ENCODE data around the gene KDM4B. TPM values are rescaled to one million over a fixed set of nuclear protein-coding genes. Genes with fewer than 3 reads are reported as not detected.
A peak's percentile ranks its signal among the peaks of the same experiment; 100 is the strongest.

Gene KDM4B
- total RNA-seq, 4 donors from 2014 or later: 26.0 to 51.2 (median 34.2) TPM

GRCh38 chr19:4993683-4994082, 24.8 kb downstream of the KDM4B start:
- WGBS: 89% methylated on average over 3 of the region's 3 CpGs
- no peaks in the 10 kb centered on the region for H3K9me3 ChIP-seq
- H3K27ac ChIP-seq (replicated peaks in 1 of 4): no peak overlapping the region
- TF ChIP-seq EP300 (IDR thresholded peaks at IDR 0.05): no peak
- no peak for TF ChIP-seq POLR2AphosphoS5 (IDR thresholded peaks at IDR 0.05)
- no peak for TF ChIP-seq POLR2A (IDR thresholded peaks at IDR 0.05; ENCODE audit: low read depth)
- TF ChIP-seq CTCF (IDR thresholded peaks at IDR 0.05): no peak
- no peaks in the 10 kb centered on the region for H3K27me3 ChIP-seq
- intact Hi-C loops (cut with DNase I): no loop called here
- H3K36me3 ChIP-seq: peaks cover 0 to 32% (median 21%) of the 10 kb centered on the region in 4 donors
- DNase-seq (ENCODE audit: extremely low spot score): no peak
- peaks cover 9 to 24% (median 11%) of the 10 kb centered on the region in 4 donors for H3K4me1 ChIP-seq
- H3K4me3 ChIP-seq: no peak overlapping the region

- Histone ChIP-seq H3K4me3 (no peak overlapping the region), H3K4me1 (peaks cover 0 to 10% (median 3%) of the 10 kb centered on the region in 4 donors), H3K9me3 (no peaks in the 10 kb centered on the region), H3K27me3 (no peaks in the 10 kb centered on the region), H3K27ac (replicated peaks in 1 of 4) (no peak overlapping the region), H3K36me3 (peaks cover 0 to 38% (median 21%) of the 10 kb centered on the region in 4 donors)
- no peak for DNase-seq (ENCODE audit: extremely low spot score)
- intact Hi-C loops (cut with DNase I): no loop called here
- TF ChIP-seq POLR2A (IDR thresholded peaks at IDR 0.05; ENCODE audit: low read depth) (no peak), EP300 (IDR thresholded peaks at IDR 0.05) (no peak), CTCF (IDR thresholded peaks at IDR 0.05) (no peak)
- WGBS: 74% methylated on average over 5 of the region's 5 CpGs
Observed at GRCh38 chr19:4996701-4997100, 27.8 kb downstream of the KDM4B start.

GRCh38 chr19:4997297-4997696, 28.4 kb downstream of the KDM4B start:
- Histone ChIP-seq H3K36me3 (peaks cover 0 to 38% (median 21%) of the 10 kb centered on the region in 4 donors), H3K27ac (replicated peaks in 1 of 4) (no peak overlapping the region), H3K4me1 (peaks cover 0 to 16% (median 9%) of the 10 kb centered on the region in 4 donors), H3K27me3 (no peaks in the 10 kb centered on the region), H3K9me3 (no peaks in the 10 kb centered on the region), H3K4me3 (no peak overlapping the region)
- TF ChIP-seq POLR2A (IDR thresholded peaks at IDR 0.05; ENCODE audit: low read depth): no peak
- TF ChIP-seq EP300 (IDR thresholded peaks at IDR 0.05): no peak
- TF ChIP-seq CTCF (IDR thresholded peaks at IDR 0.05): no peak
- TF ChIP-seq POLR2AphosphoS5 (IDR thresholded peaks at IDR 0.05): no peak
- 89% methylated on average over 7 of the region's 12 CpGs for WGBS
- no peak for DNase-seq (ENCODE audit: extremely low spot score)
- intact Hi-C loops (cut with DNase I): no loop called here

GRCh38 chr19:5000120-5000611, 31.3 kb downstream of the KDM4B start:
- WGBS: 93% methylated on average over 6 of the region's 6 CpGs
- H3K4me3 ChIP-seq: no peak overlapping the region
- H3K27ac ChIP-seq (replicated peaks in 1 of 4): no peak overlapping the region
- no peaks in the 10 kb centered on the region for H3K27me3 ChIP-seq
- H3K9me3 ChIP-seq: no peaks in the 10 kb centered on the region
- DNase-seq (ENCODE audit: extremely low spot score): no peak
- peaks cover 0 to 34% (median 21%) of the 10 kb centered on the region in 4 donors for H3K36me3 ChIP-seq
- TF ChIP-seq EP300 (IDR thresholded peaks at IDR 0.05): no peak
- no peak for TF ChIP-seq POLR2AphosphoS5 (IDR thresholded peaks at IDR 0.05)
- TF ChIP-seq POLR2A (IDR thresholded peaks at IDR 0.05; ENCODE audit: low read depth): no peak
- no peak for TF ChIP-seq CTCF (IDR thresholded peaks at IDR 0.05)
- peaks cover 0 to 38% (median 21%) of the 10 kb centered on the region in 4 donors for H3K4me1 ChIP-seq
- intact Hi-C loops (cut with DNase I): no loop called here

GRCh38 chr19:5001615-5002014, 32.7 kb downstream of the KDM4B start:
- DNase-seq (ENCODE audit: extremely low spot score): no peak
- Histone ChIP-seq H3K36me3 (peaks cover 0 to 23% (median 13%) of the 10 kb centered on the region in 4 donors), H3K9me3 (no peaks in the 10 kb centered on the region), H3K27ac (replicated peaks in 1 of 4) (no peak overlapping the region), H3K4me1 (peaks cover 0 to 44% (median 21%) of the 10 kb centered on the region in 4 donors), H3K27me3 (no peaks in the 10 kb centered on the region), H3K4me3 (no peak overlapping the region)
- 60% methylated on average over 3 of the region's 3 CpGs for whole genome bisulfite sequencing
- no peak for TF ChIP-seq POLR2AphosphoS5 (IDR thresholded peaks at IDR 0.05)
- TF ChIP-seq EP300 (IDR thresholded peaks at IDR 0.05): no peak
- peak; percentile 53 to 73 (median 56) for TF ChIP-seq CTCF (IDR thresholded peaks at IDR 0.05)
- TF ChIP-seq POLR2A (IDR thresholded peaks at IDR 0.05; ENCODE audit: low read depth): no peak
- intact Hi-C loops (cut with DNase I): no loop called here

Measured in esophagus muscularis mucosa (tissue), 4 donors.